ENCODE data around the gene GPC6. TPM values are rescaled to one million over a fixed set of nuclear protein-coding genes. Genes with fewer than 3 reads are reported as not detected.

Gene GPC6
- total RNA-seq, 1 donor from 2014 or later: 13.8 TPM

- Histone ChIP-seq H3K36me3 (no peaks in the 10 kb centered on the region), H3K4me1 (no peaks in the 10 kb centered on the region), H3K9me3 (no peaks in the 10 kb centered on the region), H3K27ac (no peak overlapping the region), H3K4me3 (no peak overlapping the region), H3K27me3 (no peaks in the 10 kb centered on the region)
- no peak for DNase-seq (ENCODE audit: extremely low spot score in 2 of 2)
- intact Hi-C loops (cut with DNase I): no loop called here
- TF ChIP-seq CTCF (IDR thresholded peaks at IDR 0.05) (no peak), POLR2AphosphoS5 (IDR thresholded peaks at IDR 0.05; ENCODE audit: insufficient read depth in 1 of 2, low read depth in 1 of 2) (no peak), POLR2A (IDR thresholded peaks at IDR 0.05) (no peak)
Observed at GRCh38 chr13:93865235-93865634, 638.6 kb downstream of the GPC6 start.

GRCh38 chr13:93867481-93867880 is 640.9 kb downstream of the GPC6 start:
- no peak for DNase-seq (ENCODE audit: extremely low spot score in 2 of 2)
- no peak for TF ChIP-seq CTCF (IDR thresholded peaks at IDR 0.05)
- no peak for TF ChIP-seq POLR2A (IDR thresholded peaks at IDR 0.05)
- no peak for TF ChIP-seq POLR2AphosphoS5 (IDR thresholded peaks at IDR 0.05; ENCODE audit: insufficient read depth in 1 of 2, low read depth in 1 of 2)
- intact Hi-C loops (cut with DNase I): no loop called here
- Histone ChIP-seq H3K27me3 (no peaks in the 10 kb centered on the region), H3K4me1 (no peaks in the 10 kb centered on the region), H3K27ac (no peak overlapping the region), H3K9me3 (no peaks in the 10 kb centered on the region), H3K36me3 (no peaks in the 10 kb centered on the region), H3K4me3 (no peak overlapping the region)

DNA sequence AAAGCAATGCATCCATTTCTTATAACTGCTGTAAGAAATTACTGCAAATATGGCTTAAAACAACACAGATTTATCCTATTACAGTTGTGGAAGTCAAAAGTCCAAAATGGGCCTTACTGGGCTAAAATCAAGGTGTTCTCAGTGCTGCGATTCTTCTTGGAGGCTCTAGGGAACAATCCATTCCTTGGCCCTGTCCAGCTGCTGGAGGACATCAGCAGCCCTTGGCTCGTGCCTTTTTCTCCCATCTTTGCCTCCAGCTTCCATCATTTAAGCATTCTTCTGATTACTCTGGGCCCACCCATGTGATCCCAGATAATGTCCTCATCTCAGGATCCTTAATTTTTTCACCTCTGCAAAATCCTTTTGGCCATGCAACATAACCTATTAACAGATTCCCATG is 645.8 kb downstream of the GPC6 start:
- no peaks in the 10 kb centered on the region for H3K36me3 ChIP-seq
- H3K4me3 ChIP-seq: no peak overlapping the region
- H3K9me3 ChIP-seq: no peaks in the 10 kb centered on the region
- no peak overlapping the region for H3K27ac ChIP-seq
- no peak for TF ChIP-seq POLR2A (IDR thresholded peaks at IDR 0.05)
- no peak for TF ChIP-seq POLR2AphosphoS5 (IDR thresholded peaks at IDR 0.05; ENCODE audit: insufficient read depth in 1 of 2, low read depth in 1 of 2)
- no peak for TF ChIP-seq CTCF (IDR thresholded peaks at IDR 0.05)
- no peaks in the 10 kb centered on the region for H3K27me3 ChIP-seq
- DNase-seq (ENCODE audit: extremely low spot score in 2 of 2): no peak
- intact Hi-C loops (cut with DNase I): no loop called here
- no peaks in the 10 kb centered on the region for H3K4me1 ChIP-seq

DNA sequence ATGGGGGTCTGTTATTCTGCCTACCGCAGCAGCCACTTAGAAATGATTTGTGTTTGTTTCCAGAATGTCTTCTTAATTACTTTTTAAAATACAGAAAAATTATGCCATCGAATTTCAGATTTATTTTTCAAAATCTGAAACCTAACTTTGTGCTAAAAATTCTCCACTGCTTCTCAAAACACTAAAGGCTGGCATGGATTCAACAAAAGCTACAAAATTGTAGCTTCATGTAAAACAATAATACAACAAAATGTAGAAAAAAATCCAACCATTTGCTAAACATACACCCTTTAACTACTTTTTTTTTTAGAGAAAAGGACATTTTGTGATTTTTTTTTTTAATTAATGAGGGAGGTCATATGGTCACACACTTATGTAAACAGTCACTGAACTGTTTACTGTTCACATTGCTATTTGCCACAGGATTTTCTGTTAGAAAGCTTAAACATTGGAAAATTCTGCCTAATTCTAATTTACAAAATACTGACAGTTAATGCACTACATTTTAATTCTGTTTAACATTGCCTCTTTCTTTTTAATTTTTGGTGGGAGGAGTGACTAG is 646.3 kb downstream of the GPC6 start:
- Histone ChIP-seq H3K4me1 (no peaks in the 10 kb centered on the region), H3K36me3 (no peaks in the 10 kb centered on the region), H3K4me3 (no peak overlapping the region), H3K27me3 (no peaks in the 10 kb centered on the region), H3K9me3 (no peaks in the 10 kb centered on the region), H3K27ac (no peak overlapping the region)
- intact Hi-C loops (cut with DNase I): no loop called here
- TF ChIP-seq POLR2AphosphoS5 (IDR thresholded peaks at IDR 0.05; ENCODE audit: insufficient read depth in 1 of 2, low read depth in 1 of 2) (no peak), CTCF (IDR thresholded peaks at IDR 0.05) (no peak), POLR2A (IDR thresholded peaks at IDR 0.05) (no peak)
- no peak for DNase-seq (ENCODE audit: extremely low spot score in 2 of 2)

GRCh38 chr13:93875547-93875946 is 648.9 kb downstream of the GPC6 start:
- no peak for TF ChIP-seq POLR2AphosphoS5 (IDR thresholded peaks at IDR 0.05; ENCODE audit: insufficient read depth in 1 of 2, low read depth in 1 of 2)
- no peak for TF ChIP-seq POLR2A (IDR thresholded peaks at IDR 0.05)
- no peak for TF ChIP-seq CTCF (IDR thresholded peaks at IDR 0.05)
- Histone ChIP-seq H3K4me3 (no peak overlapping the region), H3K27me3 (no peaks in the 10 kb centered on the region), H3K9me3 (no peaks in the 10 kb centered on the region), H3K27ac (no peak overlapping the region), H3K4me1 (no peaks in the 10 kb centered on the region), H3K36me3 (no peaks in the 10 kb centered on the region)
- intact Hi-C loops (cut with DNase I): no loop called here
- no peak for DNase-seq (ENCODE audit: extremely low spot score in 2 of 2)

Data from vagina (tissue), 2 donors.